Esophagus squamous epithelium (tissue), 5 donors: ENCODE data around the gene STAP1. TPM values are rescaled to one million over a fixed set of nuclear protein-coding genes. Genes with fewer than 3 reads are reported as not detected.

ENCODE experiments used
- DNase-seq: peaks from one replicate; lab custom pipeline; 2025; lab: John Stamatoyannopoulos, UW
- H3K27ac ChIP-seq, 4 donors: fragments of 200-600 bp; sonication (generic); one replicate each; pipeline ENCODE4 v1.5.1; 2016 to 2019; ENCODE audit warnings: mild to moderate bottlenecking in 1 of 4
- H3K27me3 ChIP-seq, 4 donors: fragments of 200-600 bp; sonication (generic); 1 replicate in 3 of 4; 2 replicates in 1 of 4; pipeline versions ENCODE4 v1.5.1 to v1.6.0; 2017 to 2021; ENCODE audit warnings: antibody characterized with exemption in 1 of 4
- H3K36me3 ChIP-seq, 3 donors: fragments of 200-600 bp; sonication (generic); one replicate each; pipeline ENCODE4 v1.5.1; 2016 to 2019
- H3K4me1 ChIP-seq, 3 donors: fragments of 200-600 bp; sonication (generic); one replicate each; pipeline ENCODE4 v1.5.1; 2017 to 2019
- H3K4me3 ChIP-seq, 4 donors: fragments of 200-600 bp; sonication (generic); 1 replicate in 3 of 4; 2 replicates in 1 of 4; pipeline ENCODE4 v1.5.1; 2016 to 2019; ENCODE audit warnings: mild to moderate bottlenecking in 2 of 4, moderate library complexity in 1 of 4
- H3K9me3 ChIP-seq, 3 donors: fragments of 200-600 bp; sonication (generic); one replicate each; pipeline ENCODE4 v1.5.1; 2016 to 2019
- CTCF ChIP-seq, 6 experiments: fragments of 450-650 bp in 4 of 6; fragments of 200-600 bp in 2 of 6; sonication (generic) in 2 of 6; IDR thresholded peaks; one replicate each; pipeline ENCODE4 v1.5.1; 2016 to 2019; ENCODE audit warnings: antibody characterized with exemption in 6 of 6, mild to moderate bottlenecking in 4 of 6, moderate library complexity in 4 of 6
- POLR2A ChIP-seq, 4 donors: fragments of 450-650 bp; IDR thresholded peaks; one replicate each; pipeline ENCODE4 v1.6.1; 2017; ENCODE audit warnings: antibody characterized with exemption in 4 of 4, mild to moderate bottlenecking in 4 of 4, moderate library complexity in 3 of 4
- WGBS, 2 donors: methylation state at CpG; one replicate each; pipeline ENCODE4 v1.1.5; 2018; 5-methylcytosine and 5-hydroxymethylcytosine counted together
- intact Hi-C: fragments of 100-400 bp; cut with DNase I; formaldehyde crosslinking; loops from one replicate; pipeline ENCODE4 v1.15.0; 2022
- total RNA-seq, 4 donors: library from RNA; depleted of rRNA; stranded (reverse); fragments of >200 nt; gene quantifications; one replicate each; pipeline ENCODE4 v1.1.0, GENCODE V29; 2016
- donor health status: DM: yes; HTN: yes; CAD: no.

Gene STAP1
- total RNA-seq, 4 donors from 2014 or later: 1.7 TPM; not detected in 3

- Histone ChIP-seq H3K9me3 (no peaks in the 10 kb centered on the region), H3K4me1 (no peaks in the 10 kb centered on the region), H3K36me3 (no peaks in the 10 kb centered on the region), H3K4me3 (no peak overlapping the region), H3K27ac (no peak overlapping the region), H3K27me3 (no peaks in the 10 kb centered on the region)
- 91 to 93% methylated on average over 3 of the region's 3 CpGs for WGBS, 2 donors
- intact Hi-C loops: no loop called here
- TF ChIP-seq POLR2A (IDR thresholded peaks at IDR 0.05) (no peak), CTCF (IDR thresholded peaks at IDR 0.05) (no peak)
- DNase-seq: no peak
Measured at GRCh38 chr4:67587156-67587555, 28.6 kb downstream of the STAP1 start.

- TF ChIP-seq POLR2A (IDR thresholded peaks at IDR 0.05): no peak
- TF ChIP-seq CTCF (IDR thresholded peaks at IDR 0.05): no peak
- Histone ChIP-seq H3K27me3 (no peaks in the 10 kb centered on the region), H3K27ac (no peak overlapping the region), H3K9me3 (no peaks in the 10 kb centered on the region), H3K36me3 (no peaks in the 10 kb centered on the region), H3K4me1 (no peaks in the 10 kb centered on the region), H3K4me3 (no peak overlapping the region)
- DNase-seq: no peak
- 59 to 64% methylated on average over 2 of the region's 2 CpGs for WGBS, 2 donors
- intact Hi-C loops: no loop called here
Measured at GRCh38 chr4:67593741-67594175, 35.2 kb downstream of the STAP1 start.

GRCh38 chr4:67603310-67604028 lies 44.9 kb downstream of the STAP1 start:
- 80% methylated on average over 2 of the region's 2 CpGs; no CpG with 5 or more reads in 1 of the 2 donors for WGBS, 2 donors
- no peak overlapping the region for H3K4me3 ChIP-seq
- H3K27me3 ChIP-seq: no peaks in the 10 kb centered on the region
- intact Hi-C loops: no loop called here
- TF ChIP-seq CTCF (IDR thresholded peaks at IDR 0.05) (no peak), POLR2A (IDR thresholded peaks at IDR 0.05) (no peak)
- H3K9me3 ChIP-seq: no peaks in the 10 kb centered on the region
- peaks cover 0 to 14% (median 0%) of the 10 kb centered on the region in 3 donors for H3K4me1 ChIP-seq
- H3K27ac ChIP-seq: peak overlapping the region in 3 of 4 donors; percentile 26 to 57 (median 47)
- DNase-seq: no peak
- no peaks in the 10 kb centered on the region for H3K36me3 ChIP-seq

GRCh38 chr4:67604029-67604381 lies 45.5 kb downstream of the STAP1 start:
- Histone ChIP-seq H3K4me1 (peaks cover 0 to 14% (median 0%) of the 10 kb centered on the region in 3 donors), H3K36me3 (no peaks in the 10 kb centered on the region), H3K4me3 (no peak overlapping the region), H3K27me3 (no peaks in the 10 kb centered on the region), H3K9me3 (no peaks in the 10 kb centered on the region), H3K27ac (no peak overlapping the region)
- TF ChIP-seq CTCF (IDR thresholded peaks at IDR 0.05): no peak
- TF ChIP-seq POLR2A (IDR thresholded peaks at IDR 0.05): no peak
- 83 to 85% methylated on average over 2 of the region's 2 CpGs for WGBS, 2 donors
- intact Hi-C loops: no loop called here
- no peak for DNase-seq

- no peaks in the 10 kb centered on the region for H3K36me3 ChIP-seq
- no peak for TF ChIP-seq POLR2A (IDR thresholded peaks at IDR 0.05)
- TF ChIP-seq CTCF (IDR thresholded peaks at IDR 0.05): no peak
- DNase-seq: no peak
- WGBS, 2 donors: 79 to 95% methylated on average over 3 of the region's 3 CpGs
- H3K4me3 ChIP-seq: no peak overlapping the region
- intact Hi-C loops: no loop called here
- H3K27me3 ChIP-seq: no peaks in the 10 kb centered on the region
- H3K9me3 ChIP-seq: peaks cover 0 to 1% (median 0%) of the 10 kb centered on the region in 3 donors
- H3K4me1 ChIP-seq: peaks cover 0 to 14% (median 0%) of the 10 kb centered on the region in 3 donors
- no peak overlapping the region for H3K27ac ChIP-seq
Measured at GRCh38 chr4:67604749-67605148, 46.2 kb downstream of the STAP1 start.
